Measurements from ENCODE around the gene PRAC1. TPM values are rescaled to one million over a fixed set of nuclear protein-coding genes. Genes with fewer than 3 reads are reported as not detected.
"Not testable (repeated sequence)": the region's sequence is repeated elsewhere in the genome, so short reads cannot be mapped to it uniquely, and the experiment has no call there.

Gene PRAC1
- total RNA-seq, 4 donors from 2014 or later = not detected

DNA sequence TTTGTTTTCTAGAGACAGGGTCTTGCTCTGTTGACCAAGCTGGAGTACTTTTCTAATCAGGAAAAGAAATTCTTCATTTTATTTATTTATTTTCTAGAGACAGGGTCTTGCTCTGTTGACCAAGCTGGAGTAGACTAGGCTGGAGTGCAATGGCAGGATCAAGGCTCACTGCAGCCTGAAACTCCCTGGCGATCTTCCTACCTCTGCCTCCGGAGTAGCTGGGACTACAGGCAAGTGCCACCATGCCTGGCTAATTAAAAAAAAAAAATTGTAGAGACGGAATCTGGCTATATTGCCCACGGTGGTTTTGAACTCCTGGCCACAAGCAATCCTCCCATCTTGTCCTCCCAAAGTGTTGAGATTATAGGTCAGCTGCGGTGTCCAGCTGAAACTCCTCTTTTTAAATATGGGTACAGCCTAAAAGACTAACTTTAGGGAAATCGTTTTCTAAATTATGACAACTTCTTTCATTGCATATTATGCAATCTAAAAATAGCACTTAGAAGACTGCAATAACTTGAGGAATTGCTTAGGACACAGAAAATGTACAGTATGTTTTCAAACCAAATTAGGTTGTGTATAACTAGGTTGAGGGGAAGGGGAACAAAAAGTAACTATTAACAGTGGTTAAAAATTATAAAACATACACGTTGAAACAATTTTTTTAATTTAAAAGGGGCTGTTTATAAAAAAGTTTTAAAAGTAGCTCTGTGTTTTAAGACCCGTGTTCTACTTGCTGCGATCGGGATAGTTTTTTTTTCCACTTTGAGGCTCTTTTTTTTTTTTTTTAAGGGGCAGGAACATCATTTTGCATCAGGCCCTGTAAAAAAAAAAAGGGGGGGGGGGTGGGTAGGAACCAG is 4.7 kb downstream of the PRAC1 start:
- Histone ChIP-seq H3K9me3 (no peaks in the 10 kb centered on the region), H3K4me3 (no peak overlapping the region), H3K4me1 (peaks cover 12 to 21% (median 16%) of the 10 kb centered on the region in 4 donors), H3K27ac (replicated peaks in 1 of 4) (no peak overlapping the region), H3K36me3 (no peaks in the 10 kb centered on the region), H3K27me3 (peaks cover 15 to 100% (median 71%) of the 10 kb centered on the region in 4 donors)
- intact Hi-C loops (cut with DNase I) = no loop called here
- no peak for DNase-seq (ENCODE audit: extremely low spot score)
- TF ChIP-seq, protein P1, sequence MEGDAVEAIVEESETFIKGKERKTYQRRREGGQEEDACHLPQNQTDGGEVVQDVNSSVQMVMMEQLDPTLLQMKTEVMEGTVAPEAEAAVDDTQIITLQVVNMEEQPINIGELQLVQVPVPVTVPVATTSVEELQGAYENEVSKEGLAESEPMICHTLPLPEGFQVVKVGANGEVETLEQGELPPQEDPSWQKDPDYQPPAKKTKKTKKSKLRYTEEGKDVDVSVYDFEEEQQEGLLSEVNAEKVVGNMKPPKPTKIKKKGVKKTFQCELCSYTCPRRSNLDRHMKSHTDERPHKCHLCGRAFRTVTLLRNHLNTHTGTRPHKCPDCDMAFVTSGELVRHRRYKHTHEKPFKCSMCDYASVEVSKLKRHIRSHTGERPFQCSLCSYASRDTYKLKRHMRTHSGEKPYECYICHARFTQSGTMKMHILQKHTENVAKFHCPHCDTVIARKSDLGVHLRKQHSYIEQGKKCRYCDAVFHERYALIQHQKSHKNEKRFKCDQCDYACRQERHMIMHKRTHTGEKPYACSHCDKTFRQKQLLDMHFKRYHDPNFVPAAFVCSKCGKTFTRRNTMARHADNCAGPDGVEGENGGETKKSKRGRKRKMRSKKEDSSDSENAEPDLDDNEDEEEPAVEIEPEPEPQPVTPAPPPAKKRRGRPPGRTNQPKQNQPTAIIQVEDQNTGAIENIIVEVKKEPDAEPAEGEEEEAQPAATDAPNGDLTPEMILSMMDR (IDR thresholded peaks at IDR 0.05) = no peak
- no peak for TF ChIP-seq POLR2AphosphoS5 (IDR thresholded peaks at IDR 0.05)
- 9% methylated on average over 10 of the region's 10 CpGs for WGBS

GRCh38 chr17:48716549-48716948 is 5.8 kb downstream of the PRAC1 start:
- peaks cover 7 to 100% (median 61%) of the 10 kb centered on the region in 4 donors for H3K27me3 ChIP-seq
- intact Hi-C loops (cut with DNase I); H3K27ac ChIP-seq (replicated peaks in 1 of 4); DNase-seq (ENCODE audit: extremely low spot score); H3K9me3 ChIP-seq; H3K4me3 ChIP-seq; H3K36me3 ChIP-seq: not testable (repeated sequence)
- H3K4me1 ChIP-seq = peaks cover 12 to 20% (median 16%) of the 10 kb centered on the region in 4 donors
- 87% methylated on average over 3 of the region's 3 CpGs for WGBS

DNA sequence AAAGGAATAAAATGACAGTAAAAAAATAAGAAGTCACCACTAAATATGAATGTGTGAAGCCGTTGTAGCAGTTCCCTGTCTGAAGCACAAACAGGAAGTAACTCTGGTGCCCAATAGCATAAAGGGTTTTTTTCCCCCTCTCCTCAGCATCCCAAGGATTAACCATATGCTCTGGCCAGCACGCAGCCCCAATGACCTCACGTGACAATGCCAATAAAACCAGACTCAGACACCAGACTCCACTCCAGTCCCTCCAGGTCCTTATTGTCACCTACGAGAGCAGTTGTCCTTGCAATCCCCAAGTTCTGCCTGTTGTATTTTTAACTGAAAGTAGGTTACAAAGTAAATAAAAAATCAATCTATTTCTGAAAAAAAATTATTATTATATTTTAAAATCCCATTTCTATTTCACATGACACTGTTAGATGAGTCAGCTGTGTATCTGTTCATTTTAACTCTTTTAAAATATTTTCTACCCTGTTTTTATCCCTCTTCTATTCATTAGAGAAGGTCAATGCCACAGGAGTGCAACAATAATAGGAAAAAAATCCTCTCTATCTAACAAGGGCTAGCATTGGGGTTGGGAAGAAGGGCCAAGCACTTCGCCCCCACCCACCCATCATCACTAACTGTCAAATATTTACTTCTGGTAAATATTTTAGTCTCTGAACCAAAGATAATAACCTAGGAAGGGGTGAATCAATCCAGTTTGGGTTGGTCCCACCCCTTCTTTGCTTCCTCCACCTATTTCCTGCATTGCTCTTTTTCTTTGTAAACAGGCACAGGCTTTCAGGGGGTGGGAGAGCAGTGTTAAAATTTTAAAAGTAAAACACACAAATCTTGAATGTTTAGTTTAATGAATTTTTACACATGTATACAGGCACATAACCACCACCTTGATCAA is 6.6 kb downstream of the PRAC1 start:
- WGBS = 42% methylated on average over 5 of the region's 5 CpGs
- no peak for DNase-seq (ENCODE audit: extremely low spot score)
- H3K4me1 ChIP-seq = peaks cover 12 to 20% (median 16%) of the 10 kb centered on the region in 4 donors
- H3K27ac ChIP-seq (replicated peaks in 1 of 4) = no peak overlapping the region
- no peaks in the 10 kb centered on the region for H3K9me3 ChIP-seq
- H3K27me3 ChIP-seq = peaks cover 7 to 100% (median 53%) of the 10 kb centered on the region in 4 donors
- no peaks in the 10 kb centered on the region for H3K36me3 ChIP-seq
- intact Hi-C loops (cut with DNase I) = no loop called here
- TF ChIP-seq, protein P1 (IDR thresholded peaks at IDR 0.05) = no peak
- TF ChIP-seq POLR2AphosphoS5 (IDR thresholded peaks at IDR 0.05) (no peak), POLR2A (IDR thresholded peaks at IDR 0.05; ENCODE audit: low read depth) (no peak), EP300 (IDR thresholded peaks at IDR 0.05) (no peak)
- no peak overlapping the region for H3K4me3 ChIP-seq

- H3K36me3 ChIP-seq = no peaks in the 10 kb centered on the region
- H3K27me3 ChIP-seq = peaks cover 0 to 96% (median 22%) of the 10 kb centered on the region in 4 donors
These were observed 11.2 kb downstream of the PRAC1 start for GRCh38 chr17:48711128-48711527.

More at GRCh38 chr17:48711128-48711527, 11.2 kb downstream of the PRAC1 start:
- Histone ChIP-seq H3K9me3 (no peaks in the 10 kb centered on the region), H3K4me1 (no peaks in the 10 kb centered on the region), H3K4me3 (no peak overlapping the region), H3K27ac (replicated peaks in 1 of 4) (no peak overlapping the region)
- 77% methylated on average over 4 of the region's 4 CpGs for WGBS
- TF ChIP-seq EP300 (IDR thresholded peaks at IDR 0.05) = no peak
- TF ChIP-seq POLR2AphosphoS5 (IDR thresholded peaks at IDR 0.05) = no peak
- TF ChIP-seq, protein P1 (IDR thresholded peaks at IDR 0.05) = no peak
- no peak for TF ChIP-seq POLR2A (IDR thresholded peaks at IDR 0.05; ENCODE audit: low read depth)
- intact Hi-C loops (cut with DNase I) = no loop called here
- DNase-seq (ENCODE audit: extremely low spot score) = no peak
